GM20000 (cell line): Measurements from ENCODE around the gene AMFR.
"Not testable (repeated sequence)": the region's sequence is repeated elsewhere in the genome, so short reads cannot be mapped to it uniquely, and the experiment has no call there.

Experiments
- DNase-seq: peaks from one replicate; pipeline ENCODE4 v3.0.0; 2012; ENCODE audit warnings: low spot score
- CTCF ChIP-seq: IDR thresholded peaks from 2 replicates; pipeline ENCODE4 v1.5.1; 2012; ENCODE audit warnings: mild to moderate bottlenecking, control low read depth; ENCODE audit errors: extremely low read depth, missing control alignments

AMFR gene

GRCh38 chr16:56388209-56388608 lies 37.1 kb downstream of the AMFR start:
- TF ChIP-seq CTCF: no peak
- DNase-seq: no peak

- no peak for TF ChIP-seq CTCF
- no peak for DNase-seq
Observed at GRCh38 chr16:56387396-56387795, 37.9 kb downstream of the AMFR start.

- no peak for DNase-seq
- no peak for TF ChIP-seq CTCF
Observed at GRCh38 chr16:56384074-56384721, 41.1 kb downstream of the AMFR start.

- DNase-seq: no peak
- no peak for TF ChIP-seq CTCF
Observed at GRCh38 chr16:56382901-56383355, 42.4 kb downstream of the AMFR start.

GRCh38 chr16:56382459-56382858 lies 42.9 kb downstream of the AMFR start:
- no peak for DNase-seq

GRCh38 chr16:56380778-56381485 lies 44.4 kb downstream of the AMFR start:
- DNase-seq: not testable (repeated sequence)

More at GRCh38 chr16:56382459-56382858, 42.9 kb downstream of the AMFR start:
- TF ChIP-seq CTCF: no peak

GRCh38 chr16:56379044-56379443 lies 46.3 kb downstream of the AMFR start:
- not testable (repeated sequence) for DNase-seq

GRCh38 chr16:56375792-56376191 lies 49.6 kb downstream of the AMFR start:
- not testable (repeated sequence) for DNase-seq

- DNase-seq: no peak
- no peak for TF ChIP-seq CTCF
Observed at GRCh38 chr16:56373003-56373402, 52.3 kb downstream of the AMFR start.
